Middle frontal gyrus (tissue), 1 donor: Measurements from ENCODE around the gene NEK10.
"Not testable (repeated sequence)": the region's sequence is repeated elsewhere in the genome, so short reads cannot be mapped to it uniquely, and the experiment has no call there.

ENCODE experiments used
- DNase-seq: peaks from one replicate; pipeline ENCODE4 v3.0.0-alpha.2; 2015; ENCODE audit warnings: low spot score; ENCODE audit errors: extremely low spot score

Gene NEK10, protein sequence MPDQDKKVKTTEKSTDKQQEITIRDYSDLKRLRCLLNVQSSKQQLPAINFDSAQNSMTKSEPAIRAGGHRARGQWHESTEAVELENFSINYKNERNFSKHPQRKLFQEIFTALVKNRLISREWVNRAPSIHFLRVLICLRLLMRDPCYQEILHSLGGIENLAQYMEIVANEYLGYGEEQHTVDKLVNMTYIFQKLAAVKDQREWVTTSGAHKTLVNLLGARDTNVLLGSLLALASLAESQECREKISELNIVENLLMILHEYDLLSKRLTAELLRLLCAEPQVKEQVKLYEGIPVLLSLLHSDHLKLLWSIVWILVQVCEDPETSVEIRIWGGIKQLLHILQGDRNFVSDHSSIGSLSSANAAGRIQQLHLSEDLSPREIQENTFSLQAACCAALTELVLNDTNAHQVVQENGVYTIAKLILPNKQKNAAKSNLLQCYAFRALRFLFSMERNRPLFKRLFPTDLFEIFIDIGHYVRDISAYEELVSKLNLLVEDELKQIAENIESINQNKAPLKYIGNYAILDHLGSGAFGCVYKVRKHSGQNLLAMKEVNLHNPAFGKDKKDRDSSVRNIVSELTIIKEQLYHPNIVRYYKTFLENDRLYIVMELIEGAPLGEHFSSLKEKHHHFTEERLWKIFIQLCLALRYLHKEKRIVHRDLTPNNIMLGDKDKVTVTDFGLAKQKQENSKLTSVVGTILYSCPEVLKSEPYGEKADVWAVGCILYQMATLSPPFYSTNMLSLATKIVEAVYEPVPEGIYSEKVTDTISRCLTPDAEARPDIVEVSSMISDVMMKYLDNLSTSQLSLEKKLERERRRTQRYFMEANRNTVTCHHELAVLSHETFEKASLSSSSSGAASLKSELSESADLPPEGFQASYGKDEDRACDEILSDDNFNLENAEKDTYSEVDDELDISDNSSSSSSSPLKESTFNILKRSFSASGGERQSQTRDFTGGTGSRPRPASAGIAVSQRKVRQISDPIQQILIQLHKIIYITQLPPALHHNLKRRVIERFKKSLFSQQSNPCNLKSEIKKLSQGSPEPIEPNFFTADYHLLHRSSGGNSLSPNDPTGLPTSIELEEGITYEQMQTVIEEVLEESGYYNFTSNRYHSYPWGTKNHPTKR

DNA sequence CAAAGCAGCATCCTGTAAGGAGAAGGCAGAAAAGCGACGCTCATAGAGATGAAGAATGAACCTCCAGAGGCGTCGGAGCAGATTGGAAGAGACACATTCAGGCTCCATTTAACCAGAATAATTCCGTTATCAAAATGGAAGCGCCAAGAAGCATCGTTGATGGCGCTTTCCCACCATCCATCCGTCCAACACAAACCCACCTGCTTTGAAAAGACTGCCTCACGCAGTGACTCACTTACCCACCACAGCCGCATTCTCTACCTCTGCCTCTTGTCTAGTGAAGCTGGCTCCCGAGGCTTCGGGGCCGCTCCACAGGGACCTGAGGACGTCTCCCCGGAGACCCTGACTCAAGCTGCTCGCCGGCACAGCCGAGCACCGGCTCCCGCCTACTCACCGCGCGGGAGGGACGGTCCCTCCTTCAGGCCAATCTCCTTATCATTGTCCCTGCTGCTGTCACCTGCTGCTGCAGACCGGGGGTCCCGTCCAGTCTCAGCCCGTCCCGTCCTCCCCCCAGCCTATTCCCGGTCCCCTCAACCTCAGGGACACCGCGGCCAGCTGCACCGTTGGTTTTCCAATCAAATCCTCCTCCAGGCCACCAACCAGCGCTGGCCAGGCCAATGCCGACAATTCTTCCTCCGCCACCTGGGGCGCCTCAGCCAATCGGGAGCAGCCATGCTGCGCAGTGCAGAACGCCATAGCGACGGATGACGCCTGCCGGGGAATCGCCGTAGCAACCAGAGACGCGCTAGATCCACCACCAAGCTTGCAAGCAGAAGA, at the start of gene NEK10:
Gene NEK10 (minus strand): TSS at position 553 of the 777 bp plus-strand sequence. CDS start 16,501 bp downstream, outside the sequence.
- DNase-seq, result peak; percentile 90

DNA sequence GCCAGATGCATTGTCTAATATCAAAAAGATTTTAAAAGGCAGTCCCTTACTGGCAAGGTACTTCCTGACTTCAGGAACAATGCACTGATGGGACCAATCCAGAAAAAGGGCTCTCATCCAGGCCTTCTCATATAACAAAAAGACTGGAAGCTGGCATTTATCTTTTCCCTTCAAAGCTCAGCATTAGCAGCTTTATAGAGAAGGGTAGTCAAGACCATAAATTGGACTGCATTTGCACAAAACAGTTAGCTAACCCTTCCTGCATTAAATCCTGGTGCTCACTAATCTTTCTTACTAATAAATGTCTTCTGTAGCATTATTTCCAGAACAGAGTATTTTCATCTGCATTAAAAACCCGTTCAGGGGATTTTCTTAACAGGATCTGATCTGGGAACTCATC, 46.0 kb upstream of the NEK10 start:
- no peak for DNase-seq

DNA sequence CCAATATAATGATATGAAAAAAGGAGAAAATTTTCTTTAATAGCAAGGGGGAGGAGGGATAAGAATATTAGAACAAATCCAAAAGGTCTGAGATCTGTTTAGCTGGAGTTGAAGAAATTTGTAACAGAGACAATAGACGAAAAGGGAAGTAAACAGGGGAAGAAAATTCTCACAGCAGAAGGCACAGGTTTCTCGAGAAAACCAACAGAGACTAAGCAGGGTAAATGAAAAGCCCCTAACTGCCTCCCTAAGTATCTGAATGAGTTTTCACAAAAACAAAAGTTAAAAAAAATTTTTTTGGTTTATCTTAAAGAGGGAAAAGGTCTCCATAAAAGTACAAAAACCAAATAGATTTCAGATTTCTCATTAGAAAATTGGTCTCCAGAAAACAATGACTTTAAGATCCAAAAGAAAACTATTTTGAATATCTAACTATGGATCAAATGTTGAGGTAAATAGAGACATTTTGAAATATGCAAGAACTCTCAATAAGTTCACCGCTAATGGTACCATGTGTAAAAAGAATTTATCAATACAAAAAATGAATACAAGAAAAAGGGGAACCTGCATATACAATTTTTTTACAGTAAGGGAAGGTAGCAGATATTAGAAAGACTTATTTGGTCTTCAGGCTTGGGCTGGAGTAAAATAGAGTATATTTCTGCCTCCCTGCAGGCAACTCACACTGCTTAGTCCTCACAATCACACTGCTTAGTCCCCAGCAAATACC, 23.9 kb upstream of the NEK10 start:
- DNase-seq, result no peak

DNA sequence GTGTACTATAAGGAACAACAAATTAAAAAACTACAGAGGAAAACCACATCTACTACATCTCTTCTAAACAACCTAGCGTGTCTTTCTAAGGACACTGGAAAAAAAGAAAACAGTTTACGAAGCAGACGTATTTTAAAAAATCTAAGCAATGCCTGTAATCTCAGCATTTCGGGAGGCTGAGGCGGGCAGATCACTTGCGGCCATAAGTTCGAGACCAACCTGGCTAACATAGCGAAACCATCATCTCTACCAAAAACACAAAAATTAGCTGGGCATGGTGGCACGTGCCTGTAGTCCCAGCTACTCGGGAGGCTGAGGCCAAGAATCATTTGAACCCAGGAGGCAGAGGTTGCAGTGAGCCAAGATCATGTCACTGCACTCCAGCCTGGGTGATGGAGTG, 23.2 kb upstream of the NEK10 start:
- DNase-seq, result not testable (repeated sequence)

DNA sequence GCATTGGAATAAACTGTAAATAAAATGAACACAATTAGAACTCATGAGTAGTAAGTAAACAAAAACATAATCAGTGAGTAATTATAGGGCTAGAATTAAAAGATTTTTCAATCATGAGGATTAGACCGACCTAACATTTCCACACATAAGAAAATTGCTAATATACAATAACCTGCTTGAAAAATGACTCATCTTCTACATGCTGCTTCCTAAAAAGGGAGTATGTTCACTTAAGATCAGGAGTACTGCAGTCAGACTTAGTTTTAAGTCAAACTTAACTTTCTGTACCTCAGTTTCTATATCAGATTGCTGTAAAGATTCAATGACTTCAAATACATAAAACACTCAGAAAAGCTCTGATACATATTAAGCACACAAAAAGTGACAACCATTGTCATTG, 22.6 kb upstream of the NEK10 start:
- no peak for DNase-seq

DNA sequence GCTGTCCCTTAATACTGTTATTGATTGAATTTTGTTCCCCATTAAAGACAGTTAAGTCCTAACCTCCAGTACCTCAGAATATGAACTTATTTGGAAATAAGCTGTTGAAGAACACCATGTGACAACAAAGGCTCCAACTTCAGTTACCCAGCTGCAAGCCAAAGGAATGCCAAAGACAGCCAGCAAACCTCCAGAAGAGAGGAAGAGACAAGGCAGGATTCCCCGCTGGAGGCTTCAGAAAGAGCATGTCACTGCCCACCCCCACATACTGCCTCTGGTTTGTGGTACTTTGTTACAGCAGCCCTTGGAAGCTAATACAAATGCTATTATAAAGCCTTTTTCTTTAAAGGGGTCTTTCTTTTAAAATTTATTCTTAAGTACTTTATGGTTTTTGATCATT, 18.4 kb upstream of the NEK10 start:
- DNase-seq, result no peak

DNA sequence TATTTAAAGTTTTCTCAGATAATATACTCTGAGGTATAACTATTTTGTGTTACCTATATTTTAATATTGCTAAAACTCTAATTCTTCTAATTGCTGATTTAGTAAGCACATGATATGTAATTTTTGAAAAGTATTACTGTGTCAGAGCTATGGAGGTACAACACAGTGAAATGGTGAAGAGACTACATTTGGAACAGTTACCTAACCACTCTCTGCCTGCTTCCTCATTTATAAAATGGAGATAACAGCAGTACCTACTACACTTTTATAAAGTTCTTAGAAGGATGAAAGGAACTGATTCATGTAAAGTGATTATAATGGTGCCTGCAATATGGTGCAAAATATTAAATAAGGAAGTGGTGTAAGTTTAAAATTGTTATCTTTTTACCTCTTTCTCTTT, 16.3 kb upstream of the NEK10 start:
- DNase-seq, result no peak

DNA sequence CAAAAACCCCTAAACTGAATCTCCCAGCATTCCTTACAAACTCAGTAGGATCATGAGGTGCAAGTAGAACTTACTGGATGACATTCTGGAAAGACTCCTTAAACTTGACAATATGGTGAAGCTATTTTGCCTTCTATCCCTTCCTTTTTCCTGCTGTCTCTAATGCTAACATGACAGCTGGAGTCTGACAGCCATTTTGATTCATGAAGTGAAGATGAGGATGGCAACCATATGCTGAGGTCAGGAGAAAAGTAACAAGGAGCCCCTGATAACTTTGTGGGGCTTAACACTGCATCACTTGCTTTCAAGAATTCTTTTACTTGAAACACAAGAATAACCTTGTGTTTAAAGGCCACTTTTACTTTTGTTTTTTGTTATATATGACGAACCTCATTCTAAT, 15.0 kb upstream of the NEK10 start:
- no peak for DNase-seq

DNA sequence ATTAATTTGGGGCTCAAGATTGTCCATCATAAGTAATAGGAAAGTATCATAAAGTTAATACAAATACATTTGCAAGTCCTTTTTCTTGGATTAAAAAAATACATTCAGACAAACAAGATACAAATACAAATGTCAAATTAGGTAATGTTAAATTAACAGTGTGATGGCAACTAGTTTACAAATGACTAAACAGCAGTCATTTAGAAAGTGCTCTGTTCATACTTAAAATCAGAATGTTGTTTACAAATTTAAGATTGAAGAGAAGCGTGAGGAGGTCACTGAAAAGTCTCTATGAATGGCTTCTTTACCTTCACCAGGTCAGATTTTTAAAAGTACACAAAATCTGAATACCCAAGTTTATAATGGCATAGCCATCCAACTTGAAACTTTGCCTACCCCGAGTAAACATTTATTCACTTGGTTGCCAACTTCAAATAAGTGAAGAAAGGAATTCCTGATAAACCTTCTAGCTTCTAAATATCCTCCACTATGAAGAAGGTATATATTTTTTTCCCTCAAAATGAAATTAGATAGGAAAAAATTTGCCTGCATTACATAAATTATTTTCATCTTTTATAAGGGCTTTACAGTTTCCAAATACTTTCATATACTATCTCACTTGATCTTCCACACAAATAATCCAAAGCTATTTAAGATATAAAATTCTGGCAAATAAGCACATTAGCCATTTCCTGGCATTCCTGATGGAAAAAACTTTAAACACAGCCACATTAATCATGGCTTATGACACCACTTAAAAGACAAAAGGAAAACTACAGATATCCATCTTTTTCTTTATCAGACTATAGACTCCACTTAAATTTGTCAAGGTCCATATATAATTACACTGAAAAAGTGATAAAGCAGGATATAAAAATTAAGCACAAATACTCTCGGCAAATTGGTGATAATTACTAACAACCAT, 11.5 kb upstream of the NEK10 start:
- DNase-seq, result no peak

DNA sequence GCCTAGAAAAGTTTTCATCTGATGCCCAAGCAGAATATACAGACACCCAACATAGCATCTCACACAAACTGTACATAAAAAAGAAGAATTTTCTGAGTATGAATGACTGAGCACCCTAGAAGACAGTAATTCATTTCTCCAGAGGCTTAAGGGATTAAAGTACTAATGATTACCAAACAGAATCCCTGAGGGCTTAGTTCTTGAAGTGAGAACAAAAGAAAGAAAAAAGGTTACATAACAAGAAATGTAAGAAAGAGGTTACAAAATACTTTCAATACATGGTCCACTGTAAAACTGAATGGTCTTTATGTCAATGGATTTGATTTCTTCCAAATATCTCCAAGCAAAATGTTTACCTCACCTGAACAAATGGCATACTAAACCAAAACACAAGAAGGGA, 9.1 kb upstream of the NEK10 start:
- DNase-seq, result no peak

DNA sequence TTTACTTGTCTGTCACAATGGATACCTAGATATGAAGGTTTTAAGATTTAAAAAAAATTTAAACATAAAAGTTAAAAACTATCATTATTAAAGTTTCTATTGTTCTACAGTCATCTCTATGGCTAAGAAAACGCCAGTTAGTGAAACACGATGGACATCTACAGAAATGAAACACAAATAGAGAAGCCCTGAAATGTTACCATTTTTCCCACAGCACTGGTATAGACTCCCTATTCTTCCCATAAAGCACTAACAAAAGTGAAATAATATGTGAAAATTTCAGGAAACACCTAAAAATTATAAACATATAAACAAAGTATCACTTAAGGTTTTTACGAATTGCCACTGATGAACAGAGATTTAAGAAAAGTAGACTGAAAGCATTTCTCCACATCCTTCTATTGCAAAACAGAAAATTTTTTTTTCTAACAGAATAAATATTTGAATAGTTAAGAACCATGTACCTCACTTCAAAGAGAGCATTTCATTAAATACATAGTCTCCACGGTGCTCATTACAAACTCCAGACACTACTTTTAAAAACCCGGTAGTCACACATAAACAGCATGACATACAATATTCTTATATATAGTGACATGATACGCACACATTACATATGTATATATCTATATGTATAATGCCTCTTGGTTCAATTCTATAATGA, 7.1 kb upstream of the NEK10 start:
- no peak for DNase-seq

DNA sequence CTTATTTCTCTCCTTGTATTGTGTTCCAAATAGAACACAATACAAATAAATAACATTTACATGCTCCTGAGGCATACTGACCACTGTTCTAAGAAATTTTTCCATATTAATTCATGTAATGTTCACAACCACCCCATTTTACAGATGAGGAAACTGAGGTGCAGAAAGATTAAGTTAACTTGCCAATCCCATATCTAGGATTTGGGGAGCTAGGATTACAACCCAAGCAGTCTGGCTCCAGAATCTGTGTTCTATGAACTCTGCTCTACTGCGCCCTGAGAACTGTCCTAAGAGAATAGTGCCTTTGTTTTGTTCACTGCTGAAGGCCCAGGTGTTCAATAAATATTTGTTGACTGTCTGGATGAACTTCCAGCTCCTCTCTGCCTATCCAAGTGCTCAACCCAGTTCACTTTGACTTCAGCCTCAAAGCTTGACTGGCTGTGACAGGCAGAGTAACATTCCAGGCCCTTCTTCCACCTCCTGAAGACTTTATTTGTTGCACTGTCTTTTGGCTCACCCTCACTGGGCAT, 3.1 kb downstream of the NEK10 start:
- DNase-seq, result no peak

DNA sequence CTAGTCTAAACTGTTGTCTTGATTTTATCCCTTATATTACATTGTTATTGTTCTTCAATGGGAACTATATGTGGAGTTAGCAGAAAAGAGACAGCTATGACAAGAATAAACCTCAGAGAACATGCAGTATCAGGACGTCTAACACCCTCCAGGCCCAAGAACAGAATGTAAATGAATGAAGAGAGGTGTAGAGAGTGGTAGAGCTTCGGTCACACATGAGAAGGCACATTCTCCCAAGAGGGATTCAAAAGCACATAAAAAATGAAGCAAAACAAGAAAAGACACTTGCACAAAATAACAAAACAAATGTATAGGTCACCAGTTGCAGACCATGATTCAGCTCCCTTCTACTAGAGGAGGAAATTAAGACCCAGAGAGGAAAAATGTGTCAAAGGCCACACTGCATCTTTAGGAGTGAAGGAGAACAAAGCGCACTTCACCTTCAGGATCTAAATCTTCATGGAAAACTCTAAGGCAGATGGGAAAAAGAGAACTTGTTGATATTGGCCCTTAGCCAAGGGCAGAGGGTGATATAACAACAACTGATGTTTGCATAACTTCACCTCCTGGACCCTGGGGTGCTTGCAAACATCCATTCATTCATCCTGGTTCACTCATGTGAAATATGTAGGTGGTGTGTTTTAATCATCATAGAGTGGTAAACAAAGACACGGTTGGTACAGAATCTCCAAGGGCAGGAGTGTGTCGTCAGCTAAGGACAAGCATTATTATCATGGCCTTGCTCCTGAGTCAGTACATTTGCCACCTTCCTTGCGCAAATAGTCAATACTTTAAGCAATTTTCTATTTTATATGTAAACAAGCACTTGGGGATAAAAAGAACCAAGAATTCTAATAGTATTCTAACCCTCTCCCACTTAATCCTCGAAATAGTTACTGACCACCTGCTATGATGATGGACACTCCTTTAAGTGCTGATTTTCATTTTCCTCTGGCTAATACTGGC, 8.8 kb downstream of the NEK10 start:
- DNase-seq, result no peak

DNA sequence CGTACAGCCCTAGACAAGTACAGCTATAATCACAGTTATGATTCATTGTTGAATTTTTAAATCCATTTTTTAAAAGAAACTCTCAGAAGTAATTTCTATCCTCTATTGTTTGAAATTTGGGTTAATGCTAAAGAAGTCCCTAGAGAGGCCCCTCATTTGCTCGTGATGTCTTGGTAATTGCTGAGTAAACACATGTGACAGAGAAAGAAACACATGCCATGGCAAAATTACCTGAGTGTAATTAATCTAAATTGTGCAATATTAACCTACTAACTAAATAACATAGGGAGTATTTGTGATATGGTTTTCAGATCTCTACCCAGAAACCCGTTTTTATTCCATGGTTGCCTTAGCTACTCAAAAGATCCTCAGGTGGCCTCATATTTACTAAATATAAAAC, 10.8 kb downstream of the NEK10 start:
- no peak for DNase-seq

DNA sequence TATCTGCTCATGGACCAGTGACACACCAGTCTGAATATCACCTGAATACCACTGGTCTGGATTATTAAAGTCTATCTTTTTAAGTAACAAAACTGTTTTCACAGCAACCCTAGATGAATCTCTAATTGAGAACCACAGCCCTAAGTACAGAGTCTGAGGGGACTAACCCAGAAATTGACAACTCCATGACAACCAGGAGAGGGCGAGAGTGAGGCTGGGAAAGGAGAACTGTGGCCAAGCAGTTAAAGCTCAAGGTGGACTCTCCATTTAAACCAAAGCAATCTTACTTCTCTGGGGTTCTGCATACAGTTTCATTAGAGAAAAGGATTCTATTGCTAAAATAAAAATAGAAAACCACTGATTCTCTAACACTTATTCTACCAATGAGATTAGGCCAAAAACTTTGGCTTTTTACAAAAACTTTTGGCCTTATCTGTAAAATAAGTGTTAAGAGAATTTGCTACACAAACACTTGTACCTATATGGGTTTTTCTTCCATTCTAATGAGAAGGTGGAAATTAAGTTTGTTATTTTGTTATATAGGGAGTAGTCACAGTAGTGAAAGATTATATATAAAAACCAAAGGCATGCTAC, 11.4 kb downstream of the NEK10 start:
- no peak for DNase-seq

DNA sequence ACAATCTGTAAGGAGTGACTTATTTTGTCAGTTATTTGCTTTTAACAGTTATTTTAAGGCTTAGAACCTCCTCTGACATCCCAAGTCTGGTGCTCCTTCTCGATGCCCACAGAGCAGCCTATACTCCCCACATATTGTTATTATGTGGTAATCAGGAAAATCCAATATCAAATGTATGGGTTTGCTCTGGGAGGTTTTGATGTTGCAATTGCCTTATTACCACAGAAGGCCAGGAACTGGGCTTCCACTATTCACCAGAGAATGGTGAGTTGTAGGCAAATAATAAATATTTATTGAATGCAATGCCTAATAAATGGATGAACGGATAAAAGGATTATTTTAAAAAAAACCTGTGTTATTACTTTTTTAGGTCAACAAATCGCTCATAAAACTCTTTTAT, 12.2 kb downstream of the NEK10 start:
- DNase-seq, result no peak

DNA sequence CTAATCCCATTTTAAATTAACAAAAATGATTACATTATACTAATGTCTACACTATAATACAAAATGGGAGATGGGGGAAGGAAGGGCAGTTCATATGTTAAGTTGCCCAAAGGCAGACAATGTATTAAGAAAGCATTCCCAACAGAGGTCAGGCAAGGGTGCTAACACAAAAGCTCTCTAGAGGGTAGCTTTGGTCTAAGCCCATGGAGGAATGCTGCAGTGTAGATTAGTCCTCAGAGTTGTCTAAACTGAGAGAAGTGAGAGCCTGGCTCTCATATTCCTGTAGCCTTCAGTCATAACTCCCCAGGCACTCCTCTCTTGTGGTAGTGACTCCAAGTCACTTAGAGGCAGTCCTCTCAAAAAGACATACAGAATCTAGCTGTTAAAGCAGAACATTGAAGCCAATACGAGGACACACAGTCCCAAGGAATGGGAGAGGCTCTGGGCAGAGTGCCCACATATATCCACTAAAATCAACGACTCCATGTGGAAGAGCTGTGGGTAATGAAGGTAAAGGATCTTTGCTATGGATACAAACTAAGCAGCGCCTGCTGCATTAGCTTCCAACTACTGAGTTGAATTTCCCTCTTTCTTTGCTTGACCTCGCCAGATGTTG, 14.5 kb downstream of the NEK10 start:
- no peak for DNase-seq
